COLO829 (cell line): ENCODE results near the gene HSPA1A.
A peak's percentile ranks its signal among the peaks of the same experiment; 100 is the strongest.

Experiments
- DNase-seq: peaks from one replicate; pipeline ENCODE4 v3.0.0; 2012; ENCODE audit warnings: low spot score

Gene HSPA1A

GRCh38 chr6:31815025-31815838, at the start of gene HSPA1A, which contains the start of gene HSPA1L:
Gene HSPA1A, plus strand, starts transcription at chr6:31815543. Its CDS starts 214 bp downstream, at chr6:31815757.
Gene HSPA1L, minus strand, starts transcription at chr6:31815283. Its CDS starts 3,311 bp downstream, at chr6:31811972.
- peak; percentile 98 for DNase-seq

GRCh38 chr6:31765559-31765909, 49.8 kb upstream of the HSPA1A start:
- DNase-seq: no peak

- DNase-seq: no peak
Observed at GRCh38 chr6:31765910-31766794, 49.2 kb upstream of the HSPA1A start.

GRCh38 chr6:31767096-31767645, 48.2 kb upstream of the HSPA1A start:
- no peak for DNase-seq

DNA sequence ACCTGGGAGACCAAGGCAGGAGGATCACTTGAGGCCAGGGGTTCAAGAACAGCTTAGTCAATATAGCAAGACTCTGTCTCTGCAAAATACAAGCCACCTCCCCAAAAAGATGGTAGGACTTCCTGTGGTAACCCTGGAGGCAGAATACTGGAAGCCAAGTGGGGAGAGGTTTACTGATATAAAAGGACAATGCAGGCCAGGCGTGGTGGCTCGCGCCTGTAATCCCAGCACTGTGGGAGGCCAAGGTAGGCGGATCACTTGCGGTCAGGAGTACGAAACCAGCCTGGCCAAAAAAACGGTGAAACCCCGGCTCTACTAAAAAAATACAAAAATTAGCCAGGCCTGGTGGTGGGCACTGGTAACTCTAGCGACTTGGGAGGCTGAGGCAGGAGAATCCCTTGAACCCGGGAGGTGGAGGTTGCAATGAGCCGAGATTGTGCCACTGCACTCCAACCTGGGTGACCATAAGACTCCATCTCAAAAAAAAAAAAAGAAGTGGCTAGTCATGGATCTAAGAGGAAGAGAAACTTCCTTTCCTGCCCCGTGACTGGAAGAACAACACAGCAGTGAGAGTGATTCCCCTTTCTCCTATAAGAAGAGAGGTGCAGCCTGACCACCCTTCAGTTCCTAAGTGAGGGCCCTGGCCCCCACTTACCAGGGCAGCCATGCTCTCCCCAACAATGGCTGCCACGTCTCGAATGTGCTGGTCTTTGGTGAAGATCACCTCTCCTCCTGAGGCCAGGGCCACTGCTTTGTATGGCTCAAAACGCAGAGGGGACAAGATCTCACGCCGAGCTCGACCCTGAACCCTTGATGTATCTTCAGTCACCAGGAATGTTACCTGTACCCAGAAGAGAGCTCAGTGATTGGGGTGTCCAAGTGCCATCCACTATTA, 46.7 kb upstream of the HSPA1A start:
- DNase-seq: no peak

DNA sequence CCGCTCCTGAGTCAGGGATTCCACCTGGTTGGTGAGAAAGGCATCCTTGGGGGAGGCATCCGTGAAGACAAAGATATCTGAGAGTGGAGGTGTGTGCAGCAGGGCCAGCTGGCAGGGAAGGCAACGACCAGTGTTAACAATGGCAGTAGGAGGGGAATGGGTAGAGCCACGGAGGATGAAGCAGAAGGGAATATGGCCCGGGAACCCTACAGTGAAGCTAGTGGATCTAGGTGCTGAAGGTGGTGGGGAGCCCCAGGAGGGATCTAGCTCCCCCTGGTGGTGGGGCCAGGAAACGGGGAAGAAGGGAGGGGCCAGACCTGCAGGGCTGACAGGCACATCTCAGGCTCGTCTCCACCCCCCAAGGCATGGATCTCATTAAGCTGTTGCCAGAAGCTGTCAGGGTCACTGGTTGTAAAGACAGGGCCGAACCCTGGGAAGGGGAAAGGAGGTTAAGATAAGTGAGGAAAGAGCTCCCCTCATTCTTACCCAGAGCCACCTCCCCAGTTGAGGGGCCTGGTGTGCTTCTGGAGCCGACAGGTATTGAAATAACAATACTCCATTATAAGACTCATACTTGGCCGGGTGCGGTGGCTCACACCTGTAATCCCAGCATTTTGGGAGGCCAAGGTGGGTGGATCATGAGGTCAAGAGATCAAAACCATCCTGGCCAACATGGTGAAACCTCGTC, 45.5 kb upstream of the HSPA1A start:
- peak; percentile 95 for DNase-seq

GRCh38 chr6:31770860-31771259, 44.5 kb upstream of the HSPA1A start:
- no peak for DNase-seq

DNA sequence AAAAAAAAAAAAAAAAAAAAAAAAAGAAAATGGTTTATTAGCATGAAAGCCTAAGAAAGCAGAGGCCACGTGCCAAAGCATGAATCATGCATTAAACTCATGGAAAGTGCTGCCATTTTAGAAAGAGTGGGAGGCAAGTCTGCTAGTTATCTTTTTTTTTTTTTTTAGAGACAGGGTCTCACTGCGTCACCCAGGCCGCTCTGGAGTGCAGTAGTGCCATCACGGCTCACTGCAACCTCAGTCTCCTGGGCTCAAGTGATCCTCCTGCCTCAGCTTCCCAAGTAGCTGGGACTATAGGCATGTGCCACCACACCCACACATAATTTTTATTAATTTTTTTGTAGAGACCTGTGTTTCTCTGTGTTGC, 43.4 kb upstream of the HSPA1A start:
- DNase-seq: peak; percentile 74

GRCh38 chr6:31775184-31775583, 40.2 kb upstream of the HSPA1A start:
- DNase-seq: no peak

DNA sequence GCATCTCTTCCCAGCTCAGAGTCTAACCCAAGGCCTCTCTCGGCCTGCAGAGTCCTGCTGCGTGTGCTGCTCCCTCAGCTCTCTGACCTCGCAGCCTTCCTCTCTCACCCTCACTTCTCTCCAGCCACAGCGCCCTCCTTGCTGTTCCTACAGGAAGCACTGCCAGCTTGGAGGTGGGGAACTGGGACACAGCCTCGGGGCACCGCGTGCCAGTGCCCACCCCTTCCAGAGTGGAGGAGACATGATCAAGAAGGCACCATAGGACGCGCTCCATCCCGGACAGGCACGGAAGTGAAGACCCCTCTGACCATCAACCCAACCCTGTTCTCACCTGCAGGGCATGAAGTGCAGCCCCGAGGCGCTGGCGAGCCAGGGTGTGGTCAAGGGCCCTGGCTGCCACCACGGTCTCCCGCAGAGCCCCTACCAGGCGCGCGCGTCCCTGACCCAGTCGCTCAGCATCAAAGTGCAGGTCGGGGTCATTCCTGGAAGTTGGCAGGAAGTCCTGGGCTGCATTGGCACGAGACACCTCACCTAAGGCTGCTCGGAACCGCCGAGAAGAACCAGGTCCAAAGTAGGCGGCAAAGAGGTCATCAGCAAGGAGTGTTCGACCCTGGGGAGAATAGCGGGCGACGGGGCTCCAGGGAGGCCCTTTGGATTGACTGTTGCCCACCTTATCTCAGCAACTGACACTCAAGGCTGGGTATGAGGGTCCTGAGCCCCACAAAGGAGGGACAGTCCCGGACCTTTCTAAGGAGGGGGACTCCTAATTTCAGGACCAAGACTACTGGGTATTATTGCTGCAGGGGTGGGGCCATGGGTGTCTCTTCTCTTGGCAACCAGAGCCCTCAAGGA, 39.5 kb upstream of the HSPA1A start:
- DNase-seq: no peak

- DNase-seq: no peak
Observed at GRCh38 chr6:31776485-31776988, 38.8 kb upstream of the HSPA1A start.

DNA sequence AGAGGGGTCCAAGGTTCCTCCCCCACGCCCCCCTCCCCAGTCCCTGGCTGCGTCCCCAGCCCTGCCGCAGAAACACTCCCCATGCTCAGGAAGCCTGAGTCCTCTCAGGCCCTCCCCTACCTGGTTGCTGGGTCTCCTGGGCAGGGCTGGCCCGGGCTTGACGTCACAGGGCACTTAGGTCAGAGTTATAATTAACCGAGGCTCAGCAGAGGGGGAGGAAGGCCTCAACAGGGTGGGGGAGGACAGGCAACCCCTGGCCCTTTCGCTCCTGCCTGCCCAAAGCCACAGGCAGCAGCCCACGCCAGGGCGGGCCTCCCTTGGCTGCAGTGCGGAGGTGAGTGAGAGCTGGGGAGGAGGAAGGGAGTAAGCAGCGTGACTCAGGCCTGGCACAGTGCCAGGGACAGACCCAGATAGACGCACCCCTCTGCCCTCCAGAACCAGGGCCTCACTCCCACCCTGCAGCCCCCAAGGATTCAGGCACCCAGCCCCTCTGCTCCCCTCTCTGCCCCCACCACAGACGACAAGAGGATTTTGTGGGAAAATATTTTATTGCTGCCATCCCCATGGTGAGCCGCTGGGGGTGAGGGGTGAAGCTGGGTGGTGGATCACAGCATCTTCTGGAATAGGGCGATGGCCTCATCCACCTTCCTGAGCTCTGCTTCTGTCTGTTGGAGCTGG, 38.2 kb upstream of the HSPA1A start, which contains the start of gene VWA7:
Gene VWA7 (minus strand): TSS at position 340 of the 678 bp plus-strand sequence. CDS start 549 bp downstream, outside the sequence.
- DNase-seq: peak; percentile 59

- no peak for DNase-seq
Observed at GRCh38 chr6:31777667-31778050, 37.7 kb upstream of the HSPA1A start.

DNA sequence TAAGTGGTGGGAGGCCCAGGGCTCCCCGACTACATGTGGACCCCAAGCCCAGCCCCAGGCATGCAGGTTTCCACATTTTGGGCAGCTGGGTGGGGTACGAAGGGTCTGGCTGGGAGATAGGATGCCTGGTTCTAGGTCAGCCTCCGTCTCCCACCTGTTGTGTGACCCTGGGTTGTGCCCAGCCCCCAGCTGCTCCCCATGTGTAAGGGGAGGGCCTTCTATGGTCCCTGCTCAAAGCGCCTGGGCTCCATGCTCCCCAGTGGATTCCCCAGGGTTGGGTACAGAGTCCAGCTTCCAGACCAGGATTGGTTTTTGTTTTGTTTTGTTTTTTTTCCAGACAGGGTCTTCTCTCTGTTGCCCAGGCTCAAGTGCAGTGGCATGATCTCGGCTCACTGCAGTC, 37.1 kb upstream of the HSPA1A start:
- DNase-seq: no peak

DNA sequence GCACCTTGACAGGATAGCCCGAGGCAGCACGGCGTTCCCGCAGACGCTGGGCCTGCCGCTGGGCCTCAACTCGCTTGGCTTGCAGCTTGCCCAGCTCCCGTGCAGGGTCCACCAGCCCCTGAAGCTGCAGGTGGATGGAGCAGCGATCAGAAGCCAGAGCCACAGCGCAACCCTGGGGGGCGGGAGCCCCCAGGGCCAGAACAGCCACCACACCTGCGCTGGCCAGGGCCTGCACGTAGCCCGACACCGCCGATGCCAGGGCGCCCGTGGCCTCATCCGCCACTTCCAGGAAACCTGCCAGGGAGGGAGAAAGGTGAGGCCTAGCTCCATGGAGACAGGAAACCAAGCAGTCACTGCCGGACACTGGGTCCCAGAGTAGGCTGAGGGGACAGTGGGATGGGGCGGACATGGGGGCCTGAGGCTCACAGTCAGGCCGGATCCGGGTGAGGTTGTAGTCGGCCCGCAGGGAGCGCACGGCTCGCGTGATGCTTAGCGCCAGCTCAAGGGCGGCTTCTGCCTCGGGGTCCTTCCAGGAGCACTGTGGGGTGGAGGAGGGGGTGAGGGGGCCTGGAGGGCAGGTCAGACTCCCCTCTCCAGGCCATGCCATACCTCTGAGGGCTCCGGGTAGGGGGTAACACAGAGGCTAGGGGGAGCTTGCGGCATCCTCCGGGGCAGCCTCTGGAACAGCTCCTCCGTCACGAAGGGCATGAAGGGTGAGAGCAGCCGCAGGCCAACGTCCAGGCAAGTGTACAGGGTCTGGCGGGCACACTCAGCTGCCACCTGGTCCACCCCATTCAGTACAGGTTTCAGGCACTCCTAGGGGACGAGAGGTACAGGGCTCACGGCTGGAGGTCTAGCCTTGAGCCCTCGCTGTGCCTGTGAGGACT, 36.1 kb upstream of the HSPA1A start:
- DNase-seq: no peak

DNA sequence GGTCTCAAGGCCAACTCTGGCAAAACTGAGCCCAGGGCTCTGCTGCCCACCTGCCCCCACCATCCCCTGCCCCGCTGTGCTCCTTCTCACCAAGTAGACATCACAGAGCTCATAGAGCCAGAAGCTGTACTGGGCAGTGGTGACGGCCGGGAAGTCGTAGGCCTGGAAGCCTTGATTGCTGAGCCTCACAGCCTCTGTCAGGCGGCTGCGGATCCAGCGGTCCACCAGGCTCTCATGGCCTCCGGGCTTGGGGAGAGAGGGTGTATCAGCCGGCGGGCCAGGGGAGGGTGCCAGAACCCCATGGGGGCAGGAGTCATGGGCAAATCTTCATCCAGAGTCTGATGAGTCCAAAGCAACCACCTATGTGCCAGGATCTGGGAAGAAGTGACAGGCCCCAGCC, 35.4 kb upstream of the HSPA1A start:
- DNase-seq: no peak

GRCh38 chr6:31780507-31781243, 34.7 kb upstream of the HSPA1A start:
- DNase-seq: no peak
